ENCODE data around the gene CD151.
A peak's percentile ranks its signal among the peaks of the same experiment; 100 is the strongest.

The CD151 gene

DNA sequence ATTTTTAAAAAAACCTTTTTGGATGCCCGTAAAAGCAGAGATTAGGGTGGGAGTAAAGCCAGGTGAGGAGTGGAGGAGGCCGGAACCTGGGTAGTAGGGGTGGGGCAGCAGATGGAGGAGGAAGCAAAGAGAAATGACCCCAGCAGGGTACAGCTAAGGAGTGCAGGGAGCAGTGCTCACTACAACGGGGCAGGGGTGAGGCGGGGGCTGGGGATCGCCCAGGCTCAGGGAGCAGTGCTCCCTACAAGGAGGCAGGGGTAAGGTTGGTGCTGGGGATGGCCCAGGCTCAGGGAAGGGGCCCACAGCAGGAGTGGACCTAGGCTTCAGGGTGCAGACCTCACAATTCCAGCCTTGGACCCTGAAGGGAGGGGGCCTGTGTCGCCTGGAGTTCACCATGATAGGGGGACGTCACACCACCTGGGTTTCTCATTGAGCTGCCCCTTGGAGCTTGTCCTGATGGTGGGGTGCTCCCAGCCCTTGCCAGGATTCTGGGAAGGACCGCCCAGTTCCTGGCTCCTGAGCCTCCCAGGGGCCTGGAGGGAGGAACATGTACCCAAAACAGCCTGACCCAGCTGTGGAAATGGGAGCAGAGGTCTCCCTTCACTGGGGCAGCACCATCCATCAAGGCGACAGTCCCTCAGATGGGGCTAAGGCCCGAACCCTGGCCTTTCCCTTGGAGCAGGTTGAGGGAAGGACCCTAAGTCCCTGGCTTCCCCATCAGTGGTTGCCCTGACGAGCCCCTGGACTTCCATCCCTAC is 16.9 kb upstream of the CD151 start:
- DNase-seq: no peak

DNA sequence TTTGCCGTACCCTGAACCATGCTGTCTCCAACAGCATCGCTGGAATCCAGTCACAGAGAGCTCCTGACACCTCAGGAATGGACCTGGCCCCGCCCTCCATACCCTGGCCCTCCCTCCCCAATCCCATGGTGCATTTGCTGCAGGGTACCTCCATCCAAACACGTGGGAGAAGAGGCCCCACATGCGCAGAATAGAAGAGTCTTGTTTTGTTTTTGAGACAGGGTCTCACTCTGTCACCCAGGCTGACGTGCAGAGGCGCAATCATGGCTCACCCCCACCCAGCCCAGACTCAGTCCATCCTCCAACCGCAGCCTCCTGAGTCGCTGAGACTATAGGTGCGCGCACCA is 16.3 kb upstream of the CD151 start:
- DNase-seq: no peak

DNA sequence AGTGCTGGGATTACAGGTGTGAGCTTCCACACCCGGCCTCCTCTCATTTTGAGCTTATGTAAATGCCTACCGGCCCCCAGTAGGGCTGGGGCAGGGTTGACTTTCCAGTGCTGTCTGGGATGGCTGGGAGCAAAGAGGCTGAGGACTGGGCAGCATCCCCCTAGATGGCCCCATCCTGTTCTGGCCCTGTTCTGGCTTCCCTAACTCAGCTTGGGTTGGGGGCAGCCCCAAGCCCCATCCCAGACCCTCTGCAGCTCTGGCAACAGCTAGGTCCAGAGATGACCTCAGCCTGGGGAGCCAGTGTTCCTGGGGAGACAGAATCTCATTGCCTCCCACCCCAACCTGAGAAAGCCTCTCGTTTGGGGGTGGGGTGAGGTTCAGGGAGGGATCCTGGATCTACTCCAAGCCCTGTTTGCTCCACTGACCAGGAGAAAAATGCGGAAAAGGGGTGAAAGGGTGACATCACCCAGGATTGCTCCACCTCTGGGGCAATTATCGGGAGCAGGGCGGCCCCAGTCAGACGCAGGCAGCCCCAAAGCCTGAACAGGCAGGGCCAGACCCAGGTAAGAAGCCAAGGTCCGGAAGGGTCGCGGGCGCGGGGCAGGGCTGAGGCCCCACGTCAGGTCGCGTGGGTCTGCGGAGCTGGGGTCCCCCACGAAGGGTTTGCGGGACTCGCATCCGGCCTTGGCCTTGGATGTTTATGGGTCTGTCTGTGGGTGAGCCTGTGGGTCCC is 14.2 kb upstream of the CD151 start, which contains the start of gene PNPLA2:
TSS of gene PNPLA2 (plus strand) at position 519 of the 733 bp plus-strand sequence. CDS start 805 bp downstream, outside the sequence.
- no peak for DNase-seq

DNA sequence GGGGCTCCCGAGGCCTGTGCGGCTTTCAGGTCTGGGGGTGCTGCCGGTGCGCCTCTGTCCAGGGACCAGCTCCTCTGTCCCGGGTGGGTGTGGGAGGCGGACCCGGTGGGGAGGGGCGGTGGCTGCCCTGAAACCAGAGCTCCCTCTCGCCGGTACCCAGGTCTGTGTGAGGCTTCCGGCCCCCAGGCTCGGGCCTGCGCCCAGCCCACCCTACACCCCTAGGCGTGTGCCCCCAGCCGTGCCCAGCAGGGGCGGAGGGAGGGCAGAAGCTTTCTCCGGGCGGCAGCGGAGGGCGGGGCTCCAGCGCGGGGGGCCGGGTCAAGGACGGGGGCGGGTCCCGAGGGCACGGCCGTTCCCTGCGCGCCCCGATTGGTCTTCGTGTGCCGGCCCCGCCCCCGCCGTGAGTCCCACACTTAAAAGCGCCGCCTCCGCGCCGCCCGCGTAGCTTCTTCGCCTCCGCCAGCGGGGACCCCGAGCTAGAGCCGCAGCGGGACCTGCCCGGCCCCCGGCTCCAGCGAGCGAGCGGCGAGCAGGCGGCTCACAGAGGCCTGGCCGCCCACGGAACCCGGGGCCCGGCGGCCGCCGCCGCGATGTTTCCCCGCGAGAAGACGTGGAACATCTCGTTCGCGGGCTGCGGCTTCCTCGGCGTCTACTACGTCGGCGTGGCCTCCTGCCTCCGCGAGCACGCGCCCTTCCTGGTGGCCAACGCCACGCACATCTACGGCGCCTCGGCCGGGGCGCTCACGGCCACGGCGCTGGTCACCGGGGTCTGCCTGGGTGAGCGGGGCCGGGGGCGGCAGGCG is 13.4 kb upstream of the CD151 start:
- peak; percentile 87 for DNase-seq

DNA sequence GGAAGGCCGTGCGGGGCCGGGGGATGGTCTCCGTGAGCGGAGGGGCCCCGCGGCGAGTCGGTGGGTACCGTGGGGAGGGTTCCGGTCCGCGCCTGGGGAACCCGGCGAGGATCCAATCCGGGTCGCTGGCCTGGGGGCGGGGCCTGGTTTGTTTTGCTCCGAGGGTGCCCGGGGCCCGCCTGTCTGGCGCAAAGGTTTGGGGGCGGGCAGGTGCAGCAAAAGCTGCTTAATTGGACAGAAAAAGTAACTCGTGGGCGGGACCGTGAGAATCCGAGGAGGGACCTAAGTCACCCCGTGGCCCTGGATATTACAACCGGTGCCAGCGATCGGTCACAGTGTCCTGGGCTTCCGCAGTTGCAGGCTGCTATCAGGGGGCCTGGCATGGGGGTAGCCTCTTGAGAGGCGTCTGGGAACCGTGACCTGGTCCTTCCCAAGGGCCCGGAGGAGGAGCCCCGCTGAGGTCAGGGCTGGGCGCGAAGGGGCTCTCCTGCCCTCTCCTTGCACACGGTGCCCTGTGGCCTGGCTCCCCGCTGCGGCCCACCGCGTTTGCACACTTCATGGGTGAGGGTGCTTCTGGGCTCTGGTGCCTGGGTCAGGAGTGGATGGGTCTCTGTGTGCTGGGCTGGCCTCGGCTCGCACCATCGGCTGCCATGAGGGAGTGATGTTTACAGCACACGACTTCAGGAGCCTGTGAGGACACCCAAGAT is 12.7 kb upstream of the CD151 start:
- DNase-seq: peak; percentile 93

DNA sequence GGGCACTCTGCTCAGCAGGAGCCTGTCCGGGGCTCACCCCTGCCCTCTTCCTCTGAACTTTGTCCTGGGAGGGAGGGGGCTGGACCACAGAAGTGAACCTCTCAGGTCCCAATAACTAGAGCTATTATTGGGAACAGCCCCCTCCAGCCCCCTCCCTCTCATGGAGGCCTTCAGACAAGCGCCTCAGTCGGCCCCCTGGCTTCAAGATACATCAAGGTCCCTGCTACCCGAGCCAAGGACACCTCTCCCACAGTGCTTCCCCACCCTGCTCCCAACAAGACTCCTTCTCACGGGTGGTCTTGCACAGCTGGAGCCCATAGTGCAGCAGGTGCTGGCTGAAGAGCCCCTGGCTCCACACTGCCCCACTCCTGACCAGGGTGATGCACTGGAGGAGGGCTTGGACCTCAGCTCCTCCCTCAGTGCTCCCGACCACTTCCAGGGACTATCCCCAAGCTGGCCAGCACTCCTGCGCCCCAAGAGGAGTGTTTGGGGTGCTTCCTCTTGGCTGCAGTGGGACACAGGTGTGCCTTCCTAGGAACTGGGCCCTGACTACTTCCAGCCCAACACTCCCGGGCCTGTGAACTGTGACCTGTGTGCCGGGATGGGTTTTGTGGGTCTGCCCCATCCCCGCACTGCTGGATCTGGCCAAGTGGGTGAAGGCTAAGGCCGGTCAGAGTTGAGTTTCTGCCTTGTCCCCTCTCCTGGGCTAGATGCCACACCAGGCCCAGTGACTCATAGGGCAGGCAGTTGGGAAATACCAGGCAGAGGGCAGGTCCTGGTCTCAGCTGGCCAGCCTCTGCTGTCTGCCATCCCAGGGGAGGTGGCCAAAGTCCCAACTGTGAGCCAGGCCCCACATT is 11.9 kb upstream of the CD151 start:
- no peak for DNase-seq

DNA sequence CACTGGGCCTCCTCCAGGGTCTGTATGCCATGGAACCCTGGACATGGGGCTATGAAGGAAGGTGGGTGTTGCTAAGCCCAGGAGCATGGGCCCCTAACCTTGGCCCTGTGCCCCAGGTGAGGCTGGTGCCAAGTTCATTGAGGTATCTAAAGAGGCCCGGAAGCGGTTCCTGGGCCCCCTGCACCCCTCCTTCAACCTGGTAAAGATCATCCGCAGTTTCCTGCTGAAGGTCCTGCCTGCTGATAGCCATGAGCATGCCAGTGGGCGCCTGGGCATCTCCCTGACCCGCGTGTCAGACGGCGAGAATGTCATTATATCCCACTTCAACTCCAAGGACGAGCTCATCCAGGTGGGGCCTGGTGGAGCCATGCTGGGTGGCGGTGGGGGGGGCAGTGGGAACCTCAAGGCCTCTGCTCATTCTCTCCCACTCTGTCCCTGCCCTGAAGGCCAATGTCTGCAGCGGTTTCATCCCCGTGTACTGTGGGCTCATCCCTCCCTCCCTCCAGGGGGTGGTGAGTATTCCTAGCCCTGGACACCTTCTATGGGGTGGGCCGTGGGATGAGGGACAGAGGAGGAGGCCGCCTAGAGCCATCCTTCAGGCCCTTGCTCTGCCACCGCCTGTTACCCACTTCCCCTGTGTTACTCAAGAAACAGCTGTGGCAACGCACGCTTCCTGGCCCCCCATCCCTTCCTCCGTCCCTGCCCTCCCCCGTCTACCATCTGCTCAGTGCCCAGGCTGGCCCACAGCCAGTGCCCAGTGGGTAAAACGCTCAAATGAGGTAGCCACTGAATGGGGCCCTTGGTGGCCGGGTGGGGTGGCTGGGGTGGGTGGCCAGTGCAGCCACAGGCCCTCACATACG is 11.0 kb upstream of the CD151 start:
- no peak for DNase-seq

DNA sequence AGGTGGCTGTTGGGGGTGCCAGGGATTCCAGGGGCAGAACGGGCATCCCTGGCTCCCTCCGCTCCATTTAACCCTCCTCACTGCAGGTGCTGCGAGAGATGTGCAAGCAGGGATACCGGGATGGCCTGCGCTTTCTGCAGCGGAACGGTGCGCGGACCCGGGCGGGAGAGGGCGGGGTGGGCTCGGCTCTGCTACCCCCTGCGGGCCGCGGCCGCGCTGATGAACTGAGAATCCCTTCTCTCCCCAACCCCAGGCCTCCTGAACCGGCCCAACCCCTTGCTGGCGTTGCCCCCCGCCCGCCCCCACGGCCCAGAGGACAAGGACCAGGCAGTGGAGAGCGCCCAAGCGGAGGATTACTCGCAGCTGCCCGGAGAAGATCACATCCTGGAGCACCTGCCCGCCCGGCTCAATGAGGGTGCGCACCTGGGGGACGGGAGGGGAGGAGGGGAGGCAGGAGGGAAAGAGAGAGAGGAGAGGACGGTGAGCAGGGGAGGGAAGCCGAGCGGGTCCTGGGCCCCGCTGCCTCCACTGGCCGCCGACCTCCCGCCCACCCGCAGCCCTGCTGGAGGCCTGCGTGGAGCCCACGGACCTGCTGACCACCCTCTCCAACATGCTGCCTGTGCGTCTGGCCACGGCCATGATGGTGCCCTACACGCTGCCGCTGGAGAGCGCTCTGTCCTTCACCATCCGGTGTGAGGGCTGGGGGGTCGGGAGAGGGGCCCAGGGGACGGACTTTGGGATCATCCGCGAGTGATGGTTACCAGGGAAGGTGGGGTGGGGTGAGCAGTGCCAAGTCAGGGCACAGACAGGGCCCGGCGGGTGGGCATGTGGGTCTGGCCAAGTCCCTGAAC is 9.1 kb upstream of the CD151 start:
- DNase-seq: no peak

DNA sequence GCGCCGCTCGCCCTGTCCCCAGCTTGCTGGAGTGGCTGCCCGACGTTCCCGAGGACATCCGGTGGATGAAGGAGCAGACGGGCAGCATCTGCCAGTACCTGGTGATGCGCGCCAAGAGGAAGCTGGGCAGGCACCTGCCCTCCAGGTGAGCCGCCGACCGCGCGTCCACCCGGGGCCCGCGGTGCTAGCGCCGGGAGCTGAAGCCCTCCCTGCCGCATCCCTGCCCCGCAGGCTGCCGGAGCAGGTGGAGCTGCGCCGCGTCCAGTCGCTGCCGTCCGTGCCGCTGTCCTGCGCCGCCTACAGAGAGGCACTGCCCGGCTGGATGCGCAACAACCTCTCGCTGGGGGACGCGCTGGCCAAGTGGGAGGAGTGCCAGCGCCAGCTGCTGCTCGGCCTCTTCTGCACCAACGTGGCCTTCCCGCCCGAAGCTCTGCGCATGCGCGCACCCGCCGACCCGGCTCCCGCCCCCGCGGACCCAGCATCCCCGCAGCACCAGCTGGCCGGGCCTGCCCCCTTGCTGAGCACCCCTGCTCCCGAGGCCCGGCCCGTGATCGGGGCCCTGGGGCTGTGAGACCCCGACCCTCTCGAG is 8.4 kb upstream of the CD151 start:
- no peak for DNase-seq

DNA sequence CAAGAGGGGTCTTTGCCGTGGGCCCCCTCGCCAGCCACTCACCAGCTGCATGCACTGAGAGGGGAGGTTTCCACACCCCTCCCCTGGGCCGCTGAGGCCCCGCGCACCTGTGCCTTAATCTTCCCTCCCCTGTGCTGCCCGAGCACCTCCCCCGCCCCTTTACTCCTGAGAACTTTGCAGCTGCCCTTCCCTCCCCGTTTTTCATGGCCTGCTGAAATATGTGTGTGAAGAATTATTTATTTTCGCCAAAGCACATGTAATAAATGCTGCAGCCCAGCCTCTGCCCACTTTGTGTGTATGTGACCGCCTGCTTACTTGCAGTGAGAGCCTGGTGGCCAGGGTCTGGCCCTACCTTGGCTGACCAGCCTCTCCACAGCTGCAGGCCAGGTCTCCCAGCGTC is 7.8 kb upstream of the CD151 start:
- no peak for DNase-seq

DNA sequence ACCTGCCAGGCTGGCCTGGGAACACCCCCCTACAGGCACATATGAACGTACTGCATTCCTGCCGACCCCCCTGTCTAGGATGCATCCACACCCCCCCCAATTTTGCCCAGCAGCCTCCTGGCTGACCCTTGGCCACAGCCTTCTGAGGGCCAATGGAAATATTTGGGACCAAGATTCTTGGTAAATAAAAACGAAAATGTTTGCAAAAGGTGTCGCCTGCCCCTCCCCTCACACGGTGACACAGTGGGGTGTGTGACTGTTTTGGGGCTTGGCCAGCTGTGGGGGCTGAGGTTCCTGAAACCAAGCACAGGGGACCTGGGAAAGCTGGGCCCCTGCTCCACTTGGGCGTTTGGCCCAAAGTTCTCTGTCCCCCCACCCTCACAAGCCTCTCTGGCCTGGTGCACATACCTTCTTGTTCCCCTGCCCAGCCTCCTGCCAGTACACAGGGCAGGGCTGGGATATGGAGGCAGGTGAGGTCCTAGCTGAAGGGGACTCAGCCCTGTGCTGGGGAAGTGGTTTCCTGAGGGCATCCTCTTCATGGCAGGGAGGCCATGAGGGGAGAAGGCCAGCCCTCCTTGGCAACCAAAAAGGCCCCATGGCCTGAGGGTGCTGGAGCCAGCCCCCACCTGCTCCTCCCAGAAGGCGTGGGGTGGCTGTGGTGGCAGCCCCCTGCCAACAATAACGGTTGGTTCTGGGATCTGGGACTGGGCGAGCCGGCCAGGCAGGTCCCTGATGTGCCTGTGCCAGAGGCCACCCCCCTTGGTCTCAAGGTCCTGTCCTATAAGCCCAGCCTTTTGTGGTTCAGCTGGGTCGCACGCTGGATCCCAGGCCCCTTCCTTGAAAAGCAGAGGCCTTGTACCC is 7.2 kb upstream of the CD151 start:
- no peak for DNase-seq

DNA sequence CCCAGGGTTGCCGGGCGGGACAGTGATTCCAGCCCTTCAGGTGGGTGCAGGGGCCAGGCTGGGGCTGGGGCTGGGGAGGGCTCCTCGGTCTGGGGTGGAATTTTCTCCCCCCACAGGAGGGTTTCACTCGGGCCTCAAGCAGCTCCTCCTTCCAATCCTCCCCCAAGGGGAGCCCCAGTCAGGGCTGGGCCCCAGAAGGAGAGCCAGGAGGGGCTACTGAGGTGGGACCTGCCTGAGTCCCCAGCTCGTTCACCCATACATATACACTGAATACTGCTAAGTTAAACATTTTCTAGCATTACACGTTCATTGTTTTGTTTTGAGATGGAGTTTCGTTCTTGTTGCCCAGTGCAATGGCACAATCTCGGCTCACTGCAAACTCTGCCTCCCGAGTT is 6.5 kb upstream of the CD151 start:
- no peak for DNase-seq

DNA sequence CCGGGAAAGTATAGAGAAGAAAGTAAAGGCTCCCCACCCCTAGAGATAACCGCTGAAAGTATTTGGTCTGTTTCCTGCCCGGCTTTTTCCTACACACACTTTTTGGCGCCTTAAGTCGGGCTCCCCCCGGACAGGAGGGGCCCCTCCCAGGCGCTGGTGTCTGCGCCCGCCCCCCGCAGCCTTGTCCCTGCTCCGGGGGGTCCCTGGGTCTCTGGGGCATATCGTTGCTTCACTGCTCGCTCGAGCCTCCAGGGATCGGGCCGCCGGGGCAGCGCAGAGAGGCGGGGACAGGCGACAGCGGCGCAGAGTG is 6.0 kb upstream of the CD151 start:
- no peak for DNase-seq

DNA sequence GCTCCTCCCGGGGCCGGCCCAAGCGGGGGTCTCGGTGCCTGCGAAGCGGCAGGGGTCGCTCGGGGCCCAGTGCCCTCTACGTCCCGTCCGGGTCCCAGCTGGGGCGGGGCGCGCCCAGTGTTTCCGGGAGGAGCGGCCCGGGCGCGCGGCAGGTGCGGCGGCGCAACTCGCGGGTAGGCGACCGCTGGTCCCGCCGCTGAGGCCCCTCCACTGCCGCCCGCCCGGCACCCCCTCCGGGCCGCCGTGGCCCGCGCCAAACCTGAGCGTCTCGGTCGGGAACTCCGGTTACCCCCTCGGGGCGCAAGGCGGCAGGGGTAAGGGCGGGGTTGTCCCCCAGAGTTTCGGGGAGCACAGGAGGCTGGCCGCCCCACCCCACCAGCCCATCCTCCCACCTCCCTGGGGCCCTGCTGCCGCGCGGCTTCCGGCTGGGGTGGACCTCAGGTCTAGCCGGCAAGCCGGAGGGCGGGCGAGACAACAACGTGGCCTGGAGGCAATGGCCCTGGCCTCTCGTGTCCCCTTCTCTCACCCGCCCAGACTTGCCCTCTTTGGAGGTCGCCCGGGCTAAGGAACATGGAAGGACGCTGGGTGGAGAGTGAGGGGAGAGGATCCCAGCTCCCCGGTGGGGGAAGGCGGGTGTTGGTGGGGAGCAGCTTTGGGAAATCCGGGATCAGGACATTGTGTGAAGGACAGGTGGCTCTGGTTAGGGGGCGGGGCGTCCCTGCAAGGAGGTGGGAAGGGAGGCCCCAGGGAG is 5.4 kb upstream of the CD151 start:
- DNase-seq: no peak

DNA sequence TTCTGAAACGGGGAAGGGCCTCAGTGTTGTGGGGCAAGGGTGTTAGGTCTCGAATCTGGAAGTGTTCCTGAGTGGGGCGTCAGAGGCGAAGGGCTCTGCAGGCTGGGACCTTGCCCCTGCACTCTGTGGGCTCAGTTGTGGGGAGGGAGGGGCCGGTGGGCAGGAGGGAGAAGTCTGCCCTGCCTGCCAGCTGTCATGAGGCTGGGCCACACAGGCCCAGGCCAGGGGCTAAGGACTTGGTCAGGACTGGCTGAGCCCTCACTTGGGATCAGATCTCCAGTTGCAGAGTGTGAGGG is 4.9 kb upstream of the CD151 start, which contains the start of gene CRACR2B:
TSS of gene CRACR2B (plus strand) at position 23 of the 296 bp plus-strand sequence. CDS start 689 bp downstream, outside the sequence.
- DNase-seq: no peak

DNA sequence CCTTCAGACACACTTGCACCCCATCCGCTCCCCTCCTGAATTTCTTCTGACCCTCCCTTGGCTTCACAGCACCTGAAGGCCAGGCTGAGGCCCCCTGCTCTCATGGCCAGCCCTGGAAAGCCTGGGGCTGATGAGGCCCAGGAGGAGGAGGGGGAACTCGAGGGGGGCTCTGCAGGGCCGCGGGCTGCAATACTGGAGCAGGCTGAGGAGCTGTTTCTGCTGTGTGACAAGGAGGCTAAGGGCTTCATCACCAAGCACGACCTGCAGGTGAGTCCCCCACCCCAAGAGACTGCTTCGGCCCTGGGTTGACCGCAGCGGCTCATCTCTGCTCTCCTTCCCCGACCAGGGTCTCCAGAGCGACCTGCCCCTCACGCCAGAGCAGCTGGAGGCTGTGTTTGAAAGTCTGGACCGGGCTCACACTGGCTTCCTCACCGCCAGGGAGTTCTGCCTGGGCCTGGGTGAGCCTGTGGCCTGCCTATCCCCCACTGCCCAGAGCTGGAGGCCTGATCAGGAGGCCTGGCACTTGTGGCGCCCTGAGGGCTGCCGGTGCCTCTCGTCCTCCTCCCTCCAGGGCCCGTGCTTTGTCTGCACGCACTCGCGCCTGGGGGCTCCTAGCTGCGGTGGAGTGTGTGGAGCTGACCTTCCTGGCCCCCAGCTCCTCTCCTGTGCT is 4.1 kb upstream of the CD151 start:
- no peak for DNase-seq

DNA sequence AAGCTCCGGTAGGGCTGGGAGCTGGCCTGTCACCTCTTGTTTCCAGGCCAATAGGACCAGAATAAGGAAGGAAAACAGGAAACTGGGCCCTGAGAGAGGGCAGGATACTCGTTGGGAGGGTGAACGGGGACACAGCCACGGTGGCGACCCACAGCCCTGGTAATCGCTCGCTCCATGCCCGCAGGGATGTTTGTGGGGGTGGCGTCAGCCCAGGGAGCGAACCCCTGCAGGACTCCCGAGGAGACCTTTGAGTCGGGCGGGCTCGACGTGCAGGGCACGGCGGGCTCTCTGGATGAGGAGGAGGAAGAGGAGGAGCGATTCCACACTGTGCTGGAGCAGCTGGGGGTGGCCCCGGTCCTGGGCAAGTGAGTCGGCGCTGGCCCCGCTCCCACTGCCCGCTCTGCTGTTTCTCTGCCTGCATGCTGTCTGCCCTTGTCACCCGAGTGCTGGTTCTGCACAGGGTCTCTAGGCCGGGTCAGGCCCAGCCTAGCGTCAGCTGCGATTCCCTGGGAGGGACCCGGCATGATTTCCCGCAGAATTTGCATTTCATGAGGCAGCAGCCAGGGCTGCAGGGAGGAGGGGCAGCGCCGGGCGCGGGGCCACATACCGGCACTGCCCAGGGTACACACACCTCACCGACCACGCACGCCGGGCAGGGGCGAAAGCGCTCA is 3.4 kb upstream of the CD151 start:
- no peak for DNase-seq

All from stimulated activated naive CD4-positive, alpha-beta T cell treated with Interleukin-2 at 50 U/mL for 16 hours (primary cell).